ENCODE results near the gene PROK1. TPM values are rescaled to one million over a fixed set of nuclear protein-coding genes. Genes with fewer than 3 reads are reported as not detected.

Gene PROK1
- total and polyA plus RNA-seq, 2 experiments from 2014 or later, result not detected

DNA sequence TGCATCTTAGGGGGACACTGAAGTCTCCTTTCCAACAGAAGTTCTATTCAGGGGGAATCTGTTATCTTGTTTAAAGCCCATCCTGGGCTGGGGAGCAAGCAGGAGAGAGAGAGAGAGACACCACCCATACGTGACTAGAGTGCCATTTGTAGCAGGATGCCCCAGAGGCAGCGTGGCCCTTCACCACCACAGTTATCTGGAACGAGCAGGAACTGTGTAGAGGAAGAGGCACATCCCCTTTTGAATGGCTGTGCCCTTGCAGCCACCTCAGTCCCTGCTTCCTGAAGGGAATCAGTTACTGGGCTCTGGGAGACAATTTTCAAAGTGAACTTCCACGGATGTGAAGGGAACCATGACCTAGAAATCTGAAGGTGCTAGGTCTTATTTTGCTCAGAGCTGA lies 24.1 kb upstream of the PROK1 start:
- no peak overlapping the region for H3K27ac ChIP-seq (ENCODE audit: low read depth)
- ATAC-seq (no peak), DNase-seq (ENCODE audit: low spot score) (no peak)
- no peaks in the 10 kb centered on the region for H3F3A ChIP-seq (replicated peaks; ENCODE audit: low read depth)
- H3K27ac Mint-ChIP-seq, result no peak overlapping the region
- no peaks in the 10 kb centered on the region for H4K20me1 ChIP-seq (replicated peaks; ENCODE audit: insufficient read depth)
- no peak overlapping the region for H3K4me3 ChIP-seq
- H3K4me1 ChIP-seq (ENCODE audit: insufficient read depth), result no peaks in the 10 kb centered on the region
- H3K4me1 Mint-ChIP-seq, result peaks cover 13% of the 10 kb centered on the region
- no peak overlapping the region for H3K4me2 ChIP-seq
- no peaks in the 10 kb centered on the region for H3K9me2 ChIP-seq (ENCODE audit: insufficient read depth)
- no peak overlapping the region for H3K4me3 Mint-ChIP-seq
- no peak for TF ChIP-seq EZH2phosphoT487 (IDR thresholded peaks at IDR 0.05; ENCODE audit: unreplicated experiment)
- no peak for TF ChIP-seq ZNF114 (CRISPR knock-in tag; IDR thresholded peaks at IDR 0.05)
- no peak for TF ChIP-seq EZH2 (IDR thresholded peaks at IDR 0.05; ENCODE audit: low read depth, unreplicated experiment)
- TF ChIP-seq, protein P1, sequence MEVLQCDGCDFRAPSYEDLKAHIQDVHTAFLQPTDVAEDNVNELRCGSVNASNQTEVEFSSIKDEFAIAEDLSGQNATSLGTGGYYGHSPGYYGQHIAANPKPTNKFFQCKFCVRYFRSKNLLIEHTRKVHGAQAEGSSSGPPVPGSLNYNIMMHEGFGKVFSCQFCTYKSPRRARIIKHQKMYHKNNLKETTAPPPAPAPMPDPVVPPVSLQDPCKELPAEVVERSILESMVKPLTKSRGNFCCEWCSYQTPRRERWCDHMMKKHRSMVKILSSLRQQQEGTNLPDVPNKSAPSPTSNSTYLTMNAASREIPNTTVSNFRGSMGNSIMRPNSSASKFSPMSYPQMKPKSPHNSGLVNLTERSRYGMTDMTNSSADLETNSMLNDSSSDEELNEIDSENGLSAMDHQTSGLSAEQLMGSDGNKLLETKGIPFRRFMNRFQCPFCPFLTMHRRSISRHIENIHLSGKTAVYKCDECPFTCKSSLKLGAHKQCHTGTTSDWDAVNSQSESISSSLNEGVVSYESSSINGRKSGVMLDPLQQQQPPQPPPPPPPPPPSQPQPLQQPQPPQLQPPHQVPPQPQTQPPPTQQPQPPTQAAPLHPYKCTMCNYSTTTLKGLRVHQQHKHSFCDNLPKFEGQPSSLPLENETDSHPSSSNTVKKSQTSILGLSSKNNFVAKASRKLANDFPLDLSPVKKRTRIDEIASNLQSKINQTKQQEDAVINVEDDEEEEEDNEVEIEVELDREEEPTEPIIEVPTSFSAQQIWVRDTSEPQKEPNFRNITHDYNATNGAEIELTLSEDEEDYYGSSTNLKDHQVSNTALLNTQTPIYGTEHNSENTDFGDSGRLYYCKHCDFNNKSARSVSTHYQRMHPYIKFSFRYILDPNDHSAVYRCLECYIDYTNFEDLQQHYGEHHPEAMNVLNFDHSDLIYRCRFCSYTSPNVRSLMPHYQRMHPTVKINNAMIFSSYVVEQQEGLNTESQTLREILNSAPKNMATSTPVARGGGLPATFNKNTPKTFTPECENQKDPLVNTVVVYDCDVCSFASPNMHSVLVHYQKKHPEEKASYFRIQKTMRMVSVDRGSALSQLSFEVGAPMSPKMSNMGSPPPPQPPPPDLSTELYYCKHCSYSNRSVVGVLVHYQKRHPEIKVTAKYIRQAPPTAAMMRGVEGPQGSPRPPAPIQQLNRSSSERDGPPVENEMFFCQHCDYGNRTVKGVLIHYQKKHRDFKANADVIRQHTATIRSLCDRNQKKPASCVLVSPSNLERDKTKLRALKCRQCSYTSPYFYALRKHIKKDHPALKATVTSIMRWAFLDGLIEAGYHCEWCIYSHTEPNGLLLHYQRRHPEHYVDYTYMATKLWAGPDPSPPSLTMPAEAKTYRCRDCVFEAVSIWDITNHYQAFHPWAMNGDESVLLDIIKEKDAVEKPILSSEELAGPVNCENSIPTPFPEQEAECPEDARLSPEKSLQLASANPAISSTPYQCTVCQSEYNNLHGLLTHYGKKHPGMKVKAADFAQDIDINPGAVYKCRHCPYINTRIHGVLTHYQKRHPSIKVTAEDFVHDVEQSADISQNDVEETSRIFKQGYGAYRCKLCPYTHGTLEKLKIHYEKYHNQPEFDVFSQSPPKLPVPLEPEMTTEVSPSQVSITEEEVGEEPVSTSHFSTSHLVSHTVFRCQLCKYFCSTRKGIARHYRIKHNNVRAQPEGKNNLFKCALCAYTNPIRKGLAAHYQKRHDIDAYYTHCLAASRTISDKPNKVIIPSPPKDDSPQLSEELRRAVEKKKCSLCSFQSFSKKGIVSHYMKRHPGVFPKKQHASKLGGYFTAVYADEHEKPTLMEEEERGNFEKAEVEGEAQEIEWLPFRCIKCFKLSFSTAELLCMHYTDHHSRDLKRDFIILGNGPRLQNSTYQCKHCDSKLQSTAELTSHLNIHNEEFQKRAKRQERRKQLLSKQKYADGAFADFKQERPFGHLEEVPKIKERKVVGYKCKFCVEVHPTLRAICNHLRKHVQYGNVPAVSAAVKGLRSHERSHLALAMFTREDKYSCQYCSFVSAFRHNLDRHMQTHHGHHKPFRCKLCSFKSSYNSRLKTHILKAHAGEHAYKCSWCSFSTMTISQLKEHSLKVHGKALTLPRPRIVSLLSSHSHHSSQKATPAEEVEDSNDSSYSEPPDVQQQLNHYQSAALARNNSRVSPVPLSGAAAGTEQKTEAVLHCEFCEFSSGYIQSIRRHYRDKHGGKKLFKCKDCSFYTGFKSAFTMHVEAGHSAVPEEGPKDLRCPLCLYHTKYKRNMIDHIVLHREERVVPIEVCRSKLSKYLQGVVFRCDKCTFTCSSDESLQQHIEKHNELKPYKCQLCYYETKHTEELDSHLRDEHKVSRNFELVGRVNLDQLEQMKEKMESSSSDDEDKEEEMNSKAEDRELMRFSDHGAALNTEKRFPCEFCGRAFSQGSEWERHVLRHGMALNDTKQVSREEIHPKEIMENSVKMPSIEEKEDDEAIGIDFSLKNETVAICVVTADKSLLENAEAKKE (CRISPR knock-in tag; IDR thresholded peaks at IDR 0.05), result no peak
- TF ChIP-seq STAT1 (IDR thresholded peaks at IDR 0.05; ENCODE audit: unreplicated experiment), result no peak
- no peak for TF ChIP-seq JUNB (IDR thresholded peaks at IDR 0.05; ENCODE audit: unreplicated experiment)
- no peak for TF ChIP-seq POLR2AphosphoS5 (IDR thresholded peaks at IDR 0.05; ENCODE audit: low read depth)
- no peak for TF ChIP-seq NANOG (IDR thresholded peaks at IDR 0.05; ENCODE audit: borderline replicate concordance)
- no peak for TF ChIP-seq CREB1 (CRISPR knock-in tag; IDR thresholded peaks at IDR 0.05; ENCODE audit: low read depth)
- TF ChIP-seq ZNF331 (CRISPR knock-in tag; IDR thresholded peaks at IDR 0.05; ENCODE audit: low read depth), result no peak
- no peak overlapping the region for H2AFZ ChIP-seq
- H3K79me2 ChIP-seq (replicated peaks; ENCODE audit: insufficient read depth), result no peaks in the 10 kb centered on the region
- no peaks in the 10 kb centered on the region for H3K36me3 Mint-ChIP-seq (ENCODE audit: low read depth)
- no peaks in the 10 kb centered on the region for H3K27me3 ChIP-seq (ENCODE audit: insufficient read depth)
- H3K36me3 ChIP-seq (ENCODE audit: insufficient read depth), result no peaks in the 10 kb centered on the region
- H3K9me3 Mint-ChIP-seq, result peaks cover 2% of the 10 kb centered on the region; the same call in 1 of the 3 replicates
- peaks cover 9% of the 10 kb centered on the region for H3K27me3 Mint-ChIP-seq (ENCODE audit: insufficient read depth, low read depth, poor library complexity)
